Activated T-cell treated with anti-CD3 and anti-CD28 coated beads, Interleukin-2, amount 50 U/mL, for 4 hours (primary cell): Measurements from ENCODE around the gene MRPL24. TPM values are rescaled to one million over a fixed set of nuclear protein-coding genes. Genes with fewer than 3 reads are reported as not detected.

ENCODE experiments used
- ATAC-seq, 2 donors: fragments of 200-7000 bp; cut with Tn5 transposase; one replicate each; pipeline ENCODE4 v1.10.0; 2021
- DNase-seq: peaks from one replicate; pipeline ENCODE4 v3.0.0-alpha.2; 2020
- H3K27me3 Mint-ChIP-seq: one replicate; pipeline ENCODE4 v1.8.0; 2021; ENCODE audit warnings: low read depth, mixed read lengths
- H3K36me3 Mint-ChIP-seq: one replicate; pipeline ENCODE4 v1.8.0; 2022; ENCODE audit warnings: mixed read lengths; ENCODE audit not compliant: insufficient read depth
- H3K4me1 Mint-ChIP-seq: one replicate; pipeline ENCODE4 v1.8.0; 2021; ENCODE audit warnings: low read depth, mixed read lengths
- H3K4me3 Mint-ChIP-seq: one replicate; pipeline ENCODE4 v1.8.0; 2021; ENCODE audit warnings: mild to moderate bottlenecking, moderate library complexity, mixed read lengths
- H3K9me3 Mint-ChIP-seq: one replicate; pipeline ENCODE4 v1.8.0; 2021; ENCODE audit warnings: mixed read lengths
- total RNA-seq, 3 donors: library from RNA; stranded (reverse); gene quantifications; one replicate each; pipeline ENCODE4 v1.2.1, GENCODE V29; 2021

The MRPL24 gene
- total RNA-seq: 100 to 1,000 TPM; 132 to 138 (median 132) TPM

DNA sequence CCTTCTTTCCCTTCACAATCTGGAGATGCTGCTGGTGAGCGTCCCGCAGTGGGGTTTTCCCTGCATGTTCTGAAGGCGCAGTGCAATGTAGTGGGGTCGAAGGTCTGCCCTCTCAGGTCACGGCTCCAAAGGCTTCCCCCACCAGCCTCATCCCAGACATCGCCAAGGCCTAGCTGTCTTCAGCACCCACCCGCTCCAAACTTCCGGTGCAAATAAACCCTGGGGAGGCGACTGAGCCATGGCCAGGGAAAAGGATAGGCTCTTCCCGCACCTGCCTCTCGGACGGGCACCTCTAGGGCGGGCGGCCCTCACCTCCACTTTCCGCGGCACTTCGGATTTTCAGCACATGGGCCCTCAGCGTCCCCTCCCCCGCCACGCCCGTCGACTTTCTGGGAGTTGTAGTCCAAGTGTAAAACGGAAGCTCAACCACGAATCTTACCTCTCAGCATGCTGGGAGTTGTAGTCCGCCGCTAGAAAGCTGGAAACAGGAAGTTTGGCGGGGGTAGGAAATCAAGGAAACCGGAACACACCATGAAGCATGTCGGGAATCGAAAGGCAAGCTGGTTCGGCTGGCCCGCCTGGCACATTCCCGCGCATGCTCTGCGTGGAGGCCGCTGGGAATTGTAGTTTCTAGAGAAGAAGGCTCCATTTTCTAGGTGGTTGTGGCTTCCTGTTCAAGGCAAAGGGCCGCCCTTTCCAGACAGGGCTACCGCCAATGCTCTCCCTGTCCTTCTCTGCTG is at the start of gene MRPL24:
TSS of gene MRPL24 (minus strand) at position 348 of the 740 bp plus-strand sequence. CDS start 2,384 bp downstream, outside the sequence.
- DNase-seq (peak; percentile 92), ATAC-seq (peak; percentile 88 to 93)
- Mint-ChIP-seq H3K4me3 (peak within 1 kb of the TSS; percentile 92), H3K36me3 (peaks cover 33% of the 10 kb centered on the region), H3K9me3 (no peaks in the 10 kb centered on the region), H3K27me3 (no peaks in the 10 kb centered on the region), H3K4me1 (peaks cover 30% of the 10 kb centered on the region)

DNA sequence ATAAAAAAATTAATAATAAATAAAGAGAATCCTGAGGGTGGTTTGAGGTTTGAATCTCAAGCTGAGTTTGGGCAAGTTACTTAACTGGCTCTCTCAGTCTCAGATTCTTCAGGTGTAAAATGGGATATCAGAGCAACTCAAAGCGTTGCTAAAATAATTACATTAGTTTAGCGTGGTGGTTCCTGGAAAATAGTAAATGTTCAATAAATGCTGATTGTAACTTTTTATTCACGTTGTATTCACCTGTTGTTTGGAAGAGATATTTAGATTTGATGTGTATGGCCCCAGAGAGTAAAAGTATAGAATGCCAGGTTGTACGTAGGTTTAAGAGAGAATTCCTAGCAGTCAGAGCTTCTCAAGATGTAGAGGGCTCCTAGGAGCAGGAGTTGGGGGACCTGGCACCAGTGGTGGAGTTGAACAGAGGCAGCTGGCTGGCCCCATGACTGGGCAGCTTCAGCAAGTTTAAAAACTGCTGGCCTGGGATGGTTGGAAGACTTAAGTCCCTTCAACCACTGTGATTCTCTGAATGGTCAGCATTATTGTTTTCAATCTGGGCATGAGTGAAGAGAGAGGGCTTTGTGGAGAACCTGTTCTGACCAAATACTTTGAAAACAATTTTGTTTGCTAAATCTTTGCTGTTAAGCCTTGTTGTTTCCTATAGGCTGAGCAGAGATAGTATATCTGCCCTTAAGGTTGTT is 48.9 kb upstream of the MRPL24 start:
- peaks cover 41% of the 10 kb centered on the region for H3K36me3 Mint-ChIP-seq
- DNase-seq: no peak
- H3K4me1 Mint-ChIP-seq: no peaks in the 10 kb centered on the region
- H3K27me3 Mint-ChIP-seq: no peaks in the 10 kb centered on the region
- no peak overlapping the region for H3K4me3 Mint-ChIP-seq
- H3K9me3 Mint-ChIP-seq: no peaks in the 10 kb centered on the region
- ATAC-seq: no peak

DNA sequence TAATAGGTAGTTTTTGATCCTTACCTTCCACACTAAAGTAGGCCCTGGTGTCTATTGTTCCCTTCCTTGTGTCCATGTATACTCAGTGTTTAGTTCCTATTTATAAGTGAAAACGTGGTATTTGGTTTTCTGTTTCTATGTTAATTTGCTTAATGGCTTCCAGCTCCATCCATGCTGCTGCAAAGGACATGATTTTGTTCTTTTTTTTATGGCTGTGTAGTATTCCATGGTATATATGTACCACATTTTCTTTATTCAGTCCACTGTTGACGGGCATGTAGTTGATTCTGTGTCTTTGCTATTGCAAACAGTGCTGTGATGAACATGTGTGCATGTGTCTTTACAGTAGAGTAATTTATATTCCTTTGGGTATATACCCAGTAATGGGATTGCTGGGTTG is 47.2 kb upstream of the MRPL24 start:
- Mint-ChIP-seq H3K36me3 (peaks cover 36% of the 10 kb centered on the region), H3K4me1 (no peaks in the 10 kb centered on the region), H3K27me3 (no peaks in the 10 kb centered on the region), H3K9me3 (no peaks in the 10 kb centered on the region), H3K4me3 (no peak overlapping the region)
- ATAC-seq (no peak), DNase-seq (no peak)

DNA sequence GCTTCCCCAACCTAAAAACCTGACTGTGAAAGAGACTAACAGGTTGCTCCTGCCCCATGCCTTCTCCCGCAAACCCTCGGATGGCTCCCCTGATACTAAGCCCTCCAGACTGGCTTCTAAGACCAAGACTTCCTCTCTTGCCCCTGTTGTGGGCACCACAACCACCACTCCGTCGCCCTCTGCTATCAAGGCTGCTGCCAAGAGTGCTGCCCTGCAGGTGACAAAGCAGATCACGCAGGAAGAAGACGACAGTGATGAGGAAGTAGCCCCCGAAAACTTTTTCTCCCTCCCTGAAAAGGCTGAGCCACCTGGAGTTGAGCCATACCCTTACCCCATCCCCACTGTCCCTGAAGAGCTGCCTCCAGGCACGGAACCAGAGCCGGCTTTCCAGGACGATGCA is 45.8 kb upstream of the MRPL24 start:
- H3K4me1 Mint-ChIP-seq: no peaks in the 10 kb centered on the region
- H3K4me3 Mint-ChIP-seq: no peak overlapping the region
- peaks cover 42% of the 10 kb centered on the region for H3K36me3 Mint-ChIP-seq
- no peaks in the 10 kb centered on the region for H3K27me3 Mint-ChIP-seq
- ATAC-seq (no peak), DNase-seq (no peak)
- no peaks in the 10 kb centered on the region for H3K9me3 Mint-ChIP-seq

DNA sequence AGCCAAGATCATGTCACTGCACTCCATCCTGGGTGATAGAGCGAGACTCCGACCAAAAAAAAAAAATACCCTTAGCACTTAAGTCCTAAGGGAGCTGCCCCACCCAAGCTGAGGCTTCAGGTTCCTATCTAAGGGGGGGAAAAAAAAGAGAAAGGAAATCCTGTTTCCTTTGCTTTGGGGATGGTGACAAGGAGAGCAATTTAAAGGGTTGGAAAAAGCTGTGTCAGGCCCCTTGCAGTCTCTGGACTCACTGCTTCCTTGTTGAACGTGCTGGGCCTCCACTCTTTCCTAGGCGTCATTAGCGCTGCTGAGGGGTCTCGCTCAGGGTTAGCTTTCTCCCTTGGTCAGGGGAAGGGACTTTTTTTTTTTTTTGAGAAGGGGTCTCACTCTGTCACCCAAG is 44.6 kb upstream of the MRPL24 start:
- no peaks in the 10 kb centered on the region for H3K9me3 Mint-ChIP-seq
- no peak for DNase-seq
- H3K4me1 Mint-ChIP-seq: peaks cover 1% of the 10 kb centered on the region
- H3K27me3 Mint-ChIP-seq: no peaks in the 10 kb centered on the region
- no peak overlapping the region for H3K4me3 Mint-ChIP-seq
- H3K36me3 Mint-ChIP-seq: peaks cover 46% of the 10 kb centered on the region
- no peak for ATAC-seq

DNA sequence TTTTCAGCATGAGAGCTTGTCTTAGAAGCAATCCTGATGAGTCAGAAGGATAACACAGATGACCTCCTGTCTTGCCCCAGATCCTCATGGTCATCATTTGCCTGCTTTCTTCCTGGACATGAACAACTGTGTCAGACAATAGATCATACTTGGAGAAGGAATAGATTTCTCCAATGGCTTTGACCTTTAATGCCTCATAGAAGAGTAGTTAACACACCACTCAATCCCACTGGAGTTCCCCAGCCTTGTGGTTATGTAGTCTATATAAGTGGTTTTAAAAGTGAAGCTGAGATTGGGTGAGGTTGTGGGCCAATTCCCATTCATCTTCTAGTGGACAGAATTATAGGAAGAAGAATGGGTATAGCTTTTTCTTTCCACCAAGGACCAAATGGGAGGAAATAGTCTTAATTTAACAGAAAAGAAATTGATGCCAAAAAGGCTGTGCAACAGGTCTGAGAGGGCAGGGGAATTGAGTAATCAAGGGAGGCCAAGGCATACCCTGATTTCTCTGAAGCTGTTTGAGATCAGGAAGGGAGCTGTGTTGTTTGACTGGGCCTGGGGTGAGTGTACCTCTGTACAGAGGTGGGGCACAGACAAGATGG is 40.8 kb upstream of the MRPL24 start:
- Mint-ChIP-seq H3K27me3 (no peaks in the 10 kb centered on the region), H3K4me3 (no peak overlapping the region), H3K9me3 (no peaks in the 10 kb centered on the region), H3K36me3 (peaks cover 31% of the 10 kb centered on the region), H3K4me1 (peaks cover 16% of the 10 kb centered on the region)
- DNase-seq: no peak
- no peak for ATAC-seq

DNA sequence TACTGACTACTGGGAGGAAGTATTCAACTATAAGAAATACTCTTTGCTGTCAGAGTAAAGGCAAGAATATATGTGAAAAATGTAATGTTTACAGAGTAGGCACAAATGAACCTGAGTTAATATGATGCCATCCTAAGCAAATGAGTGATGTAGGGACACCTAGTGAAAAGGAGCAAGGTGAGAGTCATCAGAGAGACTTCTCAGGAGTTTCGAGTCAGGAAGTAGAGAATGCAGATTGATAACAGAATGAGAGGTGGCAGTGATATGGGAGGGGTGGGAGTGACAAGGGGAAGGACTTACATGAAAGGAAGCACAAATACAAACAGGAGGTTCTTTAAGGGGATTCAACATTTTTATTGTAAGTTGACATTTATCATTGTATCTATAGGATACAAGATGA is 36.7 kb upstream of the MRPL24 start:
- H3K9me3 Mint-ChIP-seq: no peaks in the 10 kb centered on the region
- H3K36me3 Mint-ChIP-seq: peaks cover 33% of the 10 kb centered on the region
- H3K27me3 Mint-ChIP-seq: no peaks in the 10 kb centered on the region
- DNase-seq: no peak
- no peak overlapping the region for H3K4me3 Mint-ChIP-seq
- ATAC-seq: peak; percentile 26 to 54
- H3K4me1 Mint-ChIP-seq: peaks cover 40% of the 10 kb centered on the region

DNA sequence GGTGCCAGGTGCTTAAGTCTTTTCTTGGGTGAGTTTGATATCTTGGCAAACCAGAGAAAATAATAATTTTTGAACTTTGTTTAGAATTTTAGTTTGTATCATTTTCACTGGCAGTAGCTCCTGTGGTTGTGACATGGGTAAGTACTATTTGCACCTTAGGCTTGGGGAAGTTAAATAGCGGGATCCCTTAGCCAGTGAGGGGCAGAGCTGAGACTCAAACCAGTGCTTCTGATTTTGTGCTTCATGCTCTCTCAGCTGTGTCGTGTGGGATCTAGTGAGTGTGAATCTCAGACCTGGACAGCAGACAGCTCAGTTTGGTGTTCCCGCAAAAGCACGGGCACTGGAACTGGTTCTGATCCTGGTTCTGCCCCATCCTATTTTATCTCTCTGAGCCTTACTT is 36.1 kb upstream of the MRPL24 start:
- Mint-ChIP-seq H3K4me1 (peaks cover 46% of the 10 kb centered on the region), H3K9me3 (no peaks in the 10 kb centered on the region), H3K4me3 (no peak overlapping the region), H3K27me3 (no peaks in the 10 kb centered on the region), H3K36me3 (peaks cover 31% of the 10 kb centered on the region)
- ATAC-seq: no peak
- no peak for DNase-seq

DNA sequence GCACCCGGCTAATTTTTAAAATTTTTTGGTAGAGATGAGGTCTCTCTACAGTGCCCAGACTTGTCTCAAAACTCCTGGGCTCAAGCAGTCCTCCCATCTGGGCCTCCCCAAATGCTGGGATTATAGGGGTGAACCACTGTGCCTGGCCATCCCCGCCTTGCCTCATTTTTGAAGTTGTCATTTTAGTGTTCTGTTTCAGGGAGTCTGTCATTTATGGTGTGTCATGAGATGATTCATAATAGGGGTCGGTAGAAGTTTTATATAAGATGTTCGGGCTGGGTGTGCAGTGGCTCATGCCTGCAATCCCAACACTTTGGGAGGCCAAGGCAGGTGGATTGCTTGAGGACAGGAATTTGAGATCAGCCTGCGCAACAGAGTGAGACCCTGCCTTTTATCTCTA is 34.9 kb upstream of the MRPL24 start:
- Mint-ChIP-seq H3K27me3 (no peaks in the 10 kb centered on the region), H3K36me3 (peaks cover 27% of the 10 kb centered on the region), H3K4me1 (peaks cover 51% of the 10 kb centered on the region), H3K9me3 (no peaks in the 10 kb centered on the region), H3K4me3 (no peak overlapping the region)
- DNase-seq (no peak), ATAC-seq (peak; percentile 57 to 66)

DNA sequence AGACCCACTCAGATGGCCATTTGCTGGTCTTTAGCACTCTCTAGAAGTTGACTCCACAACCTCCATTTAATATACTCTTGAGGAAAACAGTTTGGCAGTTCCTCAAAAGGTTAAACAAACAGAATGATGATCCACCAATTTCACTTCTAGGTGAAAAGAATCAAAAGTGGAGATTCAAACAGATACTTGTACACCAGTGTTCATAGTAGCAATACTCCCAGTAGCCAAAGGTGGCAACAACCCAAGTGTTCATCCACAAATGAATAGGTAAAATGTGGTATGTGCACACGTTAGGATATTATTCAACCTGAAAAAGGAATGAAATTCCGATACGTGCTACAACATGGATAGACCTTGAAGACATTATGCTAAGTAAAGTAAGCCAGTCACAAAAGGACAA is 32.7 kb upstream of the MRPL24 start:
- Mint-ChIP-seq H3K27me3 (no peaks in the 10 kb centered on the region), H3K9me3 (no peaks in the 10 kb centered on the region), H3K4me1 (peaks cover 68% of the 10 kb centered on the region), H3K36me3 (peaks cover 42% of the 10 kb centered on the region), H3K4me3 (no peak overlapping the region)
- DNase-seq (no peak), ATAC-seq (peak in 1 of 2 donors; percentile 39)

DNA sequence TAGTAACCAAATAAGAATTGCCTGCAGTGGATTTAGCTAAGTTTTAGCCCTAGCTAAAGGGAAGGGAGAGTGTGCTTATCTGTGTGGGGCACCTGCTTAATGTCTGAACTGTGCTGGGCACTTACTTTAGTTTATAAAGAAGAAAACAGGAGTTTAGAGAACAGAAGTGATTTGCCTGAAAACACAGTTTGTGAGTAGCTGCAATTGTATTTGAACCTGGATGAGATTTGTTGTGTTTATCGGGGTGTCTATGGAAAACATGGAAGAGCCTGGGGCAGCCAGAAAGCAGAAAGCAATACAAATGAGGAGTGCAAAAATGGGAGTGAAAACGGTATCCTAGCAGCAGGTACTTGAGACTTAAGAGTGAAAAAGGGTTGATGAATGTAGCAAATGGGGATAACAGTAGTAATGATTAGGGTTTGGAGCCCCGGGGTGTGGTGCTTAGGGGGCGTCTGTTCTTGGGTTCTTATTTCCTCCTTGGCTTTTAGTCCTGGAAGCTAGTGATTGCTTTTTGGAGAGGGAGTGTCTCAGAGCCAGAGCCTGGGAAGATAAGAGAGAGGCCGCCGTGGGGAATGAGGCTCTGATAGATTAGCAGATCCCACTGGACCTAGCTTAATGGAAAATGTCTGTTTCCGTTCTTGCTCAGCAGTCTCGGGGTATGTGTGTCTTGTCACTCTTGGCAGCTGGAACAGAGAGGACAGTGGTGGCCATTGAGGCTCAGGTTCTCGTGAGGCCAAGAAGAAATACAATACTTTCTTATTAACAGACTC is 32.0 kb upstream of the MRPL24 start:
- no peak for ATAC-seq
- Mint-ChIP-seq H3K4me3 (no peak overlapping the region), H3K36me3 (peaks cover 41% of the 10 kb centered on the region)

DNA sequence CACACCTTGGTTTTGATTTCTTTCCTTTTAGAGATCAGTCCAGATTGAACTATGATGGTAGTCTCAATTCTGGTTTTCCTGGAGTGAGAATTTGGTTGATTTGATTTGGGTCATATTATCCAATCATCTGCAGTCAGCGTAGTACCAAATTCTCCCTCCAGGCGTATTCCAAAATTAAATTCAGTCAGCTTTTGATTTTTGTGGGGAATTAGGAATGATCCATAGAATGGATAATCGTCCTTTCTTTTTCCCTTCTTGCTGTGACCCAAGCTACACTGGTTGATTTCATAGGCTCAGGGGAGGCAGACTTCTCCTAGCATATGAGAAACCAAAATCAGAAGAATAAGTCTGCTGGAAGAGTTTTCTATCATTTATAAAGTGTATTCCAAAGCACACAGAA is 31.3 kb upstream of the MRPL24 start:
- H3K9me3 Mint-ChIP-seq: no peaks in the 10 kb centered on the region
- H3K4me1 Mint-ChIP-seq: peaks cover 61% of the 10 kb centered on the region
- DNase-seq: no peak
- peaks cover 41% of the 10 kb centered on the region for H3K36me3 Mint-ChIP-seq
- no peak for ATAC-seq
- no peaks in the 10 kb centered on the region for H3K27me3 Mint-ChIP-seq
- no peak overlapping the region for H3K4me3 Mint-ChIP-seq

More for the DNA sequence above, 32.0 kb upstream of the MRPL24 start:
- Mint-ChIP-seq H3K4me1 (peaks cover 66% of the 10 kb centered on the region), H3K27me3 (no peaks in the 10 kb centered on the region), H3K9me3 (no peaks in the 10 kb centered on the region)
- no peak for DNase-seq

DNA sequence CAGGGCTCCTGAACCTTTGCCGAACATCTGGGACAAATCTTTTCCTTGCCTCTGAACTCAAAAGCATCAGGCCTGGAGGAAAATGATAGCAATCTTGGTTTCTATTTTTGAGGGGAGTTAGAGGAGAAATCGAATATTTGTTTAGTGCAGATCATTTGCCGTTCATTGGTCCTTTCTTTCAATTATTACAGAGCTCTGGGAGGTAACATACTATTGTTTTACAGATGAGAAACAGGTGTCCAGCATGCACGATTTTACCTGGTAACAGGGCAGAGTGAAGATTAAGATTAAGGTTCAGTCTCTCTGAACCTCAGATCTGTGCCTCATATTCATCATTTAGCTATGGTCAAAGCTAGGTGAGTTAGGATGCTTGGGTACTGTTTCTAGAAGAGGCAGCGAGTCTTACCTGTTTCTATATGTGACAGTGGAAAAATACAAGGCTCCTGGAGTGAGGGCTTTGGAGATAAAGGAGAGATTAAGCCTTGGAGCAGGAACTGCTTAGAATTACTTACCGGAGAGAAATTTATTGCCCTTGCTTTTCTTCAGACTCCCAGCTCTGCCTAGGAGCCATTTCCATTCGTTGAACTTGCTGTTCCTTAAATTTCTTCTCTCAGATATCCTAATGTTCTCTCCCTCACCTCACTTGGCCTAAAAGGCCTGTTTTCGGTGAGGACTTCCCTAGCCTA is 27.9 kb upstream of the MRPL24 start:
- Mint-ChIP-seq H3K9me3 (no peaks in the 10 kb centered on the region), H3K4me1 (peaks cover 51% of the 10 kb centered on the region), H3K27me3 (no peaks in the 10 kb centered on the region), H3K4me3 (no peak overlapping the region), H3K36me3 (peaks cover 37% of the 10 kb centered on the region)
- no peak for DNase-seq
- no peak for ATAC-seq
